T-helper 2 cell treated with Interferon-gamma antibody and Interleukin-4, amounts not matched to agents 5 μg/mL and 100 μg/mL, for 36 hours (primary cell): ENCODE results near the gene ZNF281.
"Not testable (repeated sequence)": the region's sequence is repeated elsewhere in the genome, so short reads cannot be mapped to it uniquely, and the experiment has no call there.

Source experiments
- DNase-seq: peaks from one replicate; pipeline ENCODE4 v3.0.0; 2021; ENCODE audit warnings: low spot score
- H3K27ac Mint-ChIP-seq: one replicate; pipeline ENCODE4 v1.8.0; 2021; ENCODE audit warnings: mild to moderate bottlenecking, mixed read lengths
- H3K27me3 Mint-ChIP-seq: one replicate; pipeline ENCODE4 v1.8.0; 2021; ENCODE audit warnings: low read depth, mixed read lengths
- H3K36me3 Mint-ChIP-seq: one replicate; pipeline ENCODE4 v1.8.0; 2021; ENCODE audit warnings: low read depth, mixed read lengths
- H3K4me1 Mint-ChIP-seq: one replicate; pipeline ENCODE4 v1.8.0; 2021; ENCODE audit warnings: low read depth, mixed read lengths
- H3K4me3 Mint-ChIP-seq: one replicate; pipeline ENCODE4 v1.8.0; 2022; ENCODE audit warnings: mild to moderate bottlenecking, moderate library complexity, mixed read lengths
- H3K9me3 Mint-ChIP-seq: one replicate; pipeline ENCODE4 v1.8.0; 2021; ENCODE audit warnings: mixed read lengths

The ZNF281 gene

DNA sequence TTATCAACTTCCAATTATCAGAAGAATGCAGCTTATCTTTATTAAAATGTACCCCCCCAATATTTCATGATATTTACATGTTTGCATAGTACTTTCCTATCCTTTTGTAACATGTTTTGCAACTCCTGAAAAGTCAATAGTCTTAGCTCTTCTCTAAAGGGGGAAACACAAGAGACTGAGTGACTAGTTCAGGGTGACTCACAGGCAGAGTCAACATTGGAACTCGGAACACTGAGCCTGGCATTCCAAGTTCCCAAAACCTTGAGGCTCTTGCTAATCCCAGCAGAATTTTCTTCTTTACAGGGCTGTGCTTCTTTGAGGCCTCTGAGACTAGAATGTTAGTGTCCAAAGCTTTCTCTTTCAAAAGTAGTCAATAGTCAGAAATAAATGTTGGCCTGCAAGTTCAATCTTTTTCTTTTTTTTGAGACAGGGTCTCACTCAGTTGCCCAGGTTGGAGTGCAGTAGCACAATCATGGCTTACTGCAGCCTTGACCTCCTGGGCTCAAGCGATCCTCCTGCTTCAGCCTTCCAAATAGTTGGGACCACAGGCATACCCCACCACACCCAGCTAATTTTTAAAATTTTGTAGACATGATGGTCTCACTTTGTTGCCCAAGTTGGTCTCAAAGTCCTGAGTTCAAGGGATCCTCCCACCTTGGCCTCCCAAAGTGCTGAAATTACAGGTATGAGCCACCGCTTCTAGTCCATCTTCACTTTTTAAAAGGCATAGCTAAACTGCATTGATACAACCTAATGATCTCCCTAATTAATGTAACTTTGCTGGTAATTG lies 37.5 kb downstream of the ZNF281 start:
- no peak overlapping the region for H3K4me3 Mint-ChIP-seq
- H3K4me1 Mint-ChIP-seq: peaks cover 4% of the 10 kb centered on the region
- H3K36me3 Mint-ChIP-seq: no peaks in the 10 kb centered on the region
- no peak overlapping the region for H3K27ac Mint-ChIP-seq
- peaks cover 3% of the 10 kb centered on the region for H3K27me3 Mint-ChIP-seq
- H3K9me3 Mint-ChIP-seq: no peaks in the 10 kb centered on the region
- DNase-seq: no peak

DNA sequence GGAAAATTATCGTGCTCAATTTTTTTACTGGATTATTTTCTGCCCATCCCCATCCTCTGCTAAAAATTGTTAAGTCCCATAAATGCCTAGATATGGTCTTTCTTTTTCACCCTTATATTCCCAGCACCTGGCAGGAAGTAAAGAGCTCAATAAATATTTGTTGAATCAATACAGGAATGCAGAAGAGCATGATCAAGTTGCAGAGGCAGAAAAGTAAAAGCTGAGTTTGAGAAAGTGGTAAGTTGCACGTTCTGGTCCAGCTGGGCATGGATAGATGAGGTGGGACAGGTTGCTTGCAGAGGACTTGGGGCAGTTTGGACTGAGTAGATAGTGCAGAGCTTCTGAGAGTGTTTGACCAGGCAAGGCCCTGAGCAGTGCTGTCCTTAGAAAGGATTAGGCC lies 40.1 kb downstream of the ZNF281 start:
- Mint-ChIP-seq H3K36me3 (no peaks in the 10 kb centered on the region), H3K27ac (no peak overlapping the region), H3K27me3 (no peaks in the 10 kb centered on the region), H3K4me3 (no peak overlapping the region), H3K9me3 (no peaks in the 10 kb centered on the region), H3K4me1 (no peaks in the 10 kb centered on the region)
- no peak for DNase-seq

DNA sequence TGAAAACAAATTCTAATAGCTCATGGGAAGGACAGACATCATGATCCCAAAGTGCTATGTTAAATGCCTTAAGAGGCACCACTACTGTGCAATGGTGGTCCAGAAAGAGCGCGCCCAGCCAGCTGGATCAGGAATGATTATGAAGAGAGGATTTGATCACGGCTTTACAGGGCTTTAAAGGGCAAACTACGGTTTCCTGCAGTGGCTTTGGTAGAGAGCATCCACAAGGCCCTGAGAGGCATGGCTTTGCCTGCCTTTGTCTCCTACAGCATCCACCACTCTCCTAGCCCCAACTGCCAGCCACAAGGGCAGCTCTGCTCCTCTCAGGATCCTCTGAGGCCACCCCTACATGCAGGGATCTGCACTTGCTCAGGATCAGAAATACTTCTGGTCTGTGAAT lies 40.7 kb downstream of the ZNF281 start:
- Mint-ChIP-seq H3K4me1 (no peaks in the 10 kb centered on the region), H3K9me3 (no peaks in the 10 kb centered on the region), H3K4me3 (no peak overlapping the region), H3K27ac (no peak overlapping the region), H3K27me3 (no peaks in the 10 kb centered on the region), H3K36me3 (no peaks in the 10 kb centered on the region)
- no peak for DNase-seq

DNA sequence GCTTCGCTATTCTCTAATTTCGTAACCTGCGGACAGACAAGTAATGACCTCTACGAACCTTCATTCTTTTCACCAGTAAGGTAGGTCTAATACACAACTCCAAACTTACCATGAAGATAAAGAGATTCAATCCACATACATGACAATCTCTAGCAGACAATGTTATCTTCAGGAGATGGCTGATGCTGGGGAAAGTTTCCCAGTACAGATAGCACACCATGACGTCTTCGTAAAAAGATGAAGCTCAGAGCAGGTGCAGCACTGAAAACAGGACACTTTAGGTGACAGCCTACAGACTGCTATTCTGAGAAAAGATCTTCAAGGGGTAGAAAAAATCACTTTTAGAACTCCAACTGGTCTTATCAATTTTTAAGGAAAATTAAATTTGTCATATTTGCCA lies 41.3 kb downstream of the ZNF281 start:
- Mint-ChIP-seq H3K4me1 (no peaks in the 10 kb centered on the region), H3K9me3 (no peaks in the 10 kb centered on the region), H3K36me3 (no peaks in the 10 kb centered on the region), H3K27ac (no peak overlapping the region), H3K27me3 (no peaks in the 10 kb centered on the region), H3K4me3 (no peak overlapping the region)
- no peak for DNase-seq

DNA sequence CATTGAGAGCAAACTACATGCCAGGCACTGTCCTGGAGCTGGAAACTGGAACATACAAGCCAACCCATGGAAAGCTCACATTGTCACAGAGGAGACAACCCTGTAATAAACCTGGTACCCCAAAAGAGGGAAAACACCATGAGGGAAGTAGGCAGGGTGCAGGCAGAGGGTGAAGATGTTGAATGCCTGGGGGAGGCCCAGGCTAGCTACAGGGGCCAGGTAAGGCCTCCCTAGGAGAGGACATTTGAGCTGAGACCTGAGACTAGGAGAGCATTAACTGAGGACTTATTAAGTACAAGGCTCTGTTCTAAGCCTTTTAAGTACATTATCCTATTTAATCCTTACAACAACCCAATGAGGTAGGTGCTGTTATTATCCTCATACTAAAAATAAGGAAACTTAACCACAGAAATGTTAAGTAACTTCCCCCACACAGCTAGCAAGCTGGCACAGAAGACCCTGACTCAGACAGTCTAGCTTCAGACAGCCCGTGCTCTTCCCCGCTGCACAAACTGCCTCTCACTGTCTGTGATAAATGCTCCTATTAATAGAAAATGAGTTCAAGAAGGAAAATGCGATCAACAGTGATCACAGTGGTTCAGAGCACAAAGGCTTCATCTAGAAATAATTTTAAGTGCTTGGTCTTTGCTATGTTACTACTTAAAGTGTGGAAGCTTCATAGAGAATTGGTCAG lies 41.8 kb downstream of the ZNF281 start:
- Mint-ChIP-seq H3K27ac (no peak overlapping the region), H3K9me3 (no peaks in the 10 kb centered on the region)
- DNase-seq: no peak

DNA sequence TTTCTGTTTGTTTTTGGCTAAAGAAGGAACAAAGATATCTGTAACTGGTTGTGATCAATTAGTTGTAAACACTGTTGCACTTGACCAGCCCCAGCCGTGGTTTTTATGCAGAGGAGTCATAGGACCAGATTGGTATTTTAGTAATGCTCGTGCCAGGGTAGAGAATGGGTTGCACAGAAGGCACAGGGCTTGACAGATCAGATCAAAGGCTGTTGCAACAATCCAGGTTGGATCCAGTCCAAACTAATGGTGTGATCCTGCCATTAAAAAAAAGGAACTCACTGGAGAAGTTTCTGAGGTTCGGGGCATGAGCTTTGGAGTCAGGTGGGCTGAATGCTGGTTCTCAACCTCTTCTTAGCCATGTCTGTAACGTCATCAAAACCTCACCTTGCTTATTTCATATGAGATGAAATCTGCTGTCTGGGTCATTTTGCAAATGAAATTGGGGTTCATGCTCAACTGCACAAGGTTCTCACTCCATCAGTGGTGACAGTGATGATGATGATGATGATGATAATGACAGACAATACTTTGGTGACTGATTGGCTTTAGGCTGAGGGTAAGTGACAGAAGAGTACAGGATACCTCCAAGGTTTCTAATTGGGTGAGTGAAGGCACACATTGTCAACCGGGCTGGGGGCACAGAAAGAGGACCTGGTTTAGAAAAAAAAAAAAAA lies 43.1 kb downstream of the ZNF281 start:
- Mint-ChIP-seq H3K4me3 (no peak overlapping the region), H3K4me1 (peaks cover 2% of the 10 kb centered on the region), H3K9me3 (no peaks in the 10 kb centered on the region), H3K27me3 (peaks cover 2% of the 10 kb centered on the region), H3K27ac (no peak overlapping the region), H3K36me3 (no peaks in the 10 kb centered on the region)
- no peak for DNase-seq

More for the DNA sequence above, 41.8 kb downstream of the ZNF281 start:
- Mint-ChIP-seq H3K27me3 (peaks cover 2% of the 10 kb centered on the region), H3K36me3 (no peaks in the 10 kb centered on the region), H3K4me3 (no peak overlapping the region), H3K4me1 (peaks cover 2% of the 10 kb centered on the region)

DNA sequence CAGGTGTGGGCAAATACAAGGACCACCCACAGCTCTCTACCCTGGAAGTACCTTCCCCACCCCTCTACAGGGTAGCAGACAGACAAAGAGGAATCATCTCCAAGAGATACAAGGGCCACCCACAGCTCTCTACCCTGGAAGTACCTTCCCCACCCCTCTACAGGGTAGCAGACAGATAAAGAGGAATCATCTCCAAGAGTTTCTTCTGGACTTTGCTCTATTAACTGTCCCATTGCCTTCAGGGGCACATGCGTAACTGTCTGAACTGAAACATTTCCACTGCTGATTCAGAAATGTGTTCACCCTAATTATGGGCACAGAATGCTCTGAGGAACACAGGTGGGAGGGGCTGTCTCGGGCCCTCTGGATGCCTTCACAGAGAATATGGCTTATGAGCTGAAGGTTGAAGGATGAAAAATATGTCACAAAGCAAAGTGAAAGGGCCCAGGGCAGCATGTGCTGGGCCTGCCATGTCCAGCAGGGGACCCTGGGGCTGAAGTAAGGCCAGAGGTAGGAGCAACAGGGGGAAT lies 43.9 kb downstream of the ZNF281 start:
- no peaks in the 10 kb centered on the region for H3K36me3 Mint-ChIP-seq
- H3K4me1 Mint-ChIP-seq: peaks cover 2% of the 10 kb centered on the region
- H3K9me3 Mint-ChIP-seq: no peaks in the 10 kb centered on the region
- H3K27ac Mint-ChIP-seq: no peak overlapping the region
- H3K27me3 Mint-ChIP-seq: peaks cover 2% of the 10 kb centered on the region
- DNase-seq: no peak
- H3K4me3 Mint-ChIP-seq: no peak overlapping the region

DNA sequence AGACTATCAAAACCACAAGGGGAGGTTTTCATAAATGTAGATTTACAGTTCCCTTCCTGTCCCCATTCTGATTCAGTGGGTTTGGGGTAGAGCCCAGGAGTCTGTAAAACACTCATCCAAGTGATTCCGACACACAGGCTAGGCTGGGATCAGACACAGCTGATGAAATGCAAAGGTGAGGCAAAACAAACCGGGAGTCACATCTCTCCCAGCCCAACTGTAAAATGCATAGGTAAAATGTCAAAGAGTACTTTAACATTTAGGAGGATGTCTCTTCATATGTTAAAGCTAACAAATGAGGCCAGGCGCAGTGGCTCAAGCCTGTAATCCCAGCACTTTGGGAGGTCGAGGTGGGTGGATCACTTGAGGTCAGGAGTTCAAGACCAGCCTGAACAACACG lies 45.0 kb downstream of the ZNF281 start:
- no peaks in the 10 kb centered on the region for H3K9me3 Mint-ChIP-seq
- DNase-seq: no peak
- H3K4me3 Mint-ChIP-seq: no peak overlapping the region
- peaks cover 2% of the 10 kb centered on the region for H3K4me1 Mint-ChIP-seq
- no peak overlapping the region for H3K27ac Mint-ChIP-seq
- no peaks in the 10 kb centered on the region for H3K36me3 Mint-ChIP-seq
- peaks cover 2% of the 10 kb centered on the region for H3K27me3 Mint-ChIP-seq

DNA sequence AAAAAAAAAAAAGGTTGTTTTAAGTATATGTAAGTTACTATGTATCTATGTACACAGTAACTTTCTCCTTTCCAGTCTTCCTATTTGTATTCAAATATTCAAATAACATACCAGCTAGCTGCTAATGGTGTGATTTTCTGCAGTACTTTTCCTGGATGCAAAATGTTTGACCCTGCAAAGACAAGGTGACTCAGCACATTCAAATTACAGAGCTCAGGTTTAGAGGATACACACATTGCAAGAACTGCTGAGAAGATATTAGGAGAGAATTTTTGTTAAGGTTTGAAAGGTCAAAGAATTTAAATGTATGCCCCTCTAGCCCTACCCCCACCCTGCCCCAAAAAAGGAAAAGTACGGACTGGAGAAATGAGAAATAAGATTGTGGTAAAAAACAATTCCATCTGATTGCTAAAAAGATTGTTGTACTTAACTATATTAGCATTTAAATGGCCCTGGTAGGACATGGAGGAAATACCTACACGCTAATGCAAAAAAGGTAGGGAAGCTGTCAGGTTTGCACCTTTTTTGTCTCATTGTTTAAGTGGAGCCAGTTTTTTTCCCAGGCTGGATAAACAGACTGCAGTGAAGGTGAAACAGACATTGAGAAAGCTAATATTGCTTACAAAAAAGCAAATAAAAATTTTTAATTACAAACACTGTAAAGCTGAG lies 45.6 kb downstream of the ZNF281 start:
- DNase-seq: no peak
- Mint-ChIP-seq H3K27me3 (peaks cover 2% of the 10 kb centered on the region), H3K4me1 (peaks cover 2% of the 10 kb centered on the region), H3K36me3 (no peaks in the 10 kb centered on the region), H3K27ac (no peak overlapping the region), H3K4me3 (no peak overlapping the region), H3K9me3 (no peaks in the 10 kb centered on the region)

DNA sequence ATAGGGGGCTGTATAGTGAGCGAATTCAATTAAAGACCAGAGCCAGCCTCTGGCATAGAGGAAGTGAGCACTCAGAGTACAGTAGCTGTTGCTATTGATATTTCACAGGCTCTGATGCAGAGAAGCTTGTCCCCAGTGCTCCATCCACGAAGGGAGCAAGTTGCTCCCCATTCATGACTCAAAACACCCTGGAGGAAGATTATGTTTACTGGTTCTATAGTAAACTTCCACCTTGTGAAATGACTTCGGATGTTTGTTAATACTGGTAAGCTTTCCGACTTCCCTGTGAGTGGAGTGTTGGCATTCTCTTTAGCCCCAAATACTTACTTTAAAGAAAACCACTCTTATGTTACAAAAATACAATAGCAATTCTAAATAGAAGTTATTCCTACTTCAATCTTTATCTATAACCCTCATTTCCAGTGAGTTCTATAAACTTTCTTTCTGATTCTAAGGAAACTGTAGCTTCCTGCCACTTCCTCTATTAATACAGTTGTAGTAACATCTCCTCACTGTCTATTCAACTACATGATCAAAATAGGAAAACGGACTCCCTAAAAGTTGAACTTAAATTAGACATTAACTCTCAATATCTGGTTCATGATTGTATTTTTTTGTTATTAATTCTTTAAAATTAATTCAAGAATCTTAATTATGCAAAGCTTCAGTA lies 46.4 kb downstream of the ZNF281 start:
- no peaks in the 10 kb centered on the region for H3K36me3 Mint-ChIP-seq
- no peaks in the 10 kb centered on the region for H3K9me3 Mint-ChIP-seq
- peaks cover 2% of the 10 kb centered on the region for H3K4me1 Mint-ChIP-seq
- H3K27ac Mint-ChIP-seq: no peak overlapping the region
- H3K4me3 Mint-ChIP-seq: no peak overlapping the region
- DNase-seq: no peak
- H3K27me3 Mint-ChIP-seq: peaks cover 2% of the 10 kb centered on the region

DNA sequence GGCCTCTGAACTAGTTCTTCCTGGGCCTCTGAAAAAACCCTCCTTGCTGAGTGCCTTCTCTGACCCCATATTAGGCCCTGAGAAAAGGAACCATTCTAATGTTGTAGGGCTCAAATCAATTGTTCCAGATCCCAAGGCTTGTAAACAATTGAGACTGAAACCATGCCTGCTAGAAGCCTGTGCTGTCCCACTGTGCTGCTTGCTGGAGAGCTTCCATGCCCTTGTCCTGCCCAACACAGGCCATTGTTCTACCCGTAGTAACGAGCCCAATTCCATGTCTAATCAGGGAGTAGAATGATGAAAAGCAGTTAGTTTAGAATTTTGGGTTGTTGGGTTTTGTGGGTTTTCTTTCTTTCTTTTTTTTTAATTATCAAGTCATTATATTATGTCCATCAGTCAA lies 47.4 kb downstream of the ZNF281 start:
- H3K9me3 Mint-ChIP-seq: no peaks in the 10 kb centered on the region
- no peak overlapping the region for H3K27ac Mint-ChIP-seq
- no peak overlapping the region for H3K4me3 Mint-ChIP-seq
- no peaks in the 10 kb centered on the region for H3K36me3 Mint-ChIP-seq
- peaks cover 2% of the 10 kb centered on the region for H3K4me1 Mint-ChIP-seq
- H3K27me3 Mint-ChIP-seq: peaks cover 2% of the 10 kb centered on the region
- no peak for DNase-seq

DNA sequence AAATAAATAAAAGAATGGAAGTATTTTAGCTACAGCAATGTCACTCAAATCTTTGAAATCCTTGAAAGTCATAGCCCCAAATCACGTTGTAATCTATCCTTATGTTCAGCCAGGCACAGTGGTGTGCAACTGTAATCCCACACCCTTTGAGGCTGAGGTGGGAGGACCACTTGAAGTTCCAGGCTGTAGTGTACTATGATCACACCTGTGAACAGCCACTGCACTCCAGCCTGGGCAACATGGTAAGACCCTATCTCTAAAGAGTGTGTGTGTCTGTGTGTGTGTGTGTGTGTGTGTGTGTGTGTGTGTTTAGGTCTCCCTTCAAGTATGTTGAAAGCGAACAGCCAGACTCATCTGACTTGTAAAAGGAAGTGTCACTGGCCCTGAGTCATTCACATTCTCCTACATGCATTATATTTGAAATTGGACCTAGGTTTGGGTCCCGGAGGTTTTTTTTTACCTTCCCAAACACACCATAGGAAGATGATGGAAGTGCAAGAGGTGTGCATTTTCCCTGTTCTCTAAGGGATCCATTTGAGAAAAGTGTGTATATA lies 50.1 kb downstream of the ZNF281 start:
- H3K9me3 Mint-ChIP-seq: no peaks in the 10 kb centered on the region
- H3K36me3 Mint-ChIP-seq: no peaks in the 10 kb centered on the region
- H3K27ac Mint-ChIP-seq: no peak overlapping the region
- peaks cover 2% of the 10 kb centered on the region for H3K27me3 Mint-ChIP-seq
- no peak overlapping the region for H3K4me3 Mint-ChIP-seq
- H3K4me1 Mint-ChIP-seq: peaks cover 10% of the 10 kb centered on the region
- DNase-seq: no peak

DNA sequence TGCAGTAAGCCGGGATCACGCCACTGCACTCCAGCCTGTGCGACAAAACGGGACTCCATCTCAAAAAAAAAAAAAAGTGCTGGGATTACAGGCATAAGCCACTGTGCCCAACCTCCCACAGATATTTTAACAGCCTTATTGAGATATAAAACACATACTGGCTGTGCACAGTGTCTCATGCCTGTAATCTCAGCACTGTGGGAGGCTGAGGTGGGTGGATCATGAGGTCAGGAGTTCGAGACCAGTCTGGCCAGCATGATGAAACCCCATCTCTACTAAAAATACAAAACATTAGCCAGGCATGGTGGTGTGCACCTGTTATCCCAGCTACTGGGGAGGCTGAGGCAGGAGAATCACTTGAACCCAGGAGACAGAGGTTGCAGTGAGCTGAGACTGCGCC lies 51.9 kb downstream of the ZNF281 start:
- H3K4me3 Mint-ChIP-seq, DNase-seq, H3K36me3 Mint-ChIP-seq, H3K27ac Mint-ChIP-seq, H3K27me3 Mint-ChIP-seq, H3K9me3 Mint-ChIP-seq: not testable (repeated sequence)
- H3K4me1 Mint-ChIP-seq: peaks cover 21% of the 10 kb centered on the region
